Fibroblast of lung (primary cell): ENCODE data around the gene FAM117B.

Source experiments
- EZH2 ChIP-seq: IDR thresholded peaks from 2 replicates; pipeline ENCODE4 v1.5.1; 2012; ENCODE audit warnings: low read length, control low read depth, mild to moderate bottlenecking; ENCODE audit errors: missing control alignments
- TF ChIP-seq, protein P1 (sequence below), 2 donors: IDR thresholded peaks in 1 of 2; conservative IDR thresholded peaks in 1 of 2; 1 replicate in 1 of 2; 2 replicates in 1 of 2; pipeline ENCODE4 v1.5.1; 2011 to 2012; ENCODE audit warnings: low read length in 2 of 2, control low read depth in 1 of 2, inconsistent platforms in 1 of 2, low read depth in 1 of 2, mild to moderate bottlenecking in 1 of 2

GRCh38 chr2:202720226-202720625 is 85.5 kb downstream of the FAM117B start:
- TF ChIP-seq, protein P1, sequence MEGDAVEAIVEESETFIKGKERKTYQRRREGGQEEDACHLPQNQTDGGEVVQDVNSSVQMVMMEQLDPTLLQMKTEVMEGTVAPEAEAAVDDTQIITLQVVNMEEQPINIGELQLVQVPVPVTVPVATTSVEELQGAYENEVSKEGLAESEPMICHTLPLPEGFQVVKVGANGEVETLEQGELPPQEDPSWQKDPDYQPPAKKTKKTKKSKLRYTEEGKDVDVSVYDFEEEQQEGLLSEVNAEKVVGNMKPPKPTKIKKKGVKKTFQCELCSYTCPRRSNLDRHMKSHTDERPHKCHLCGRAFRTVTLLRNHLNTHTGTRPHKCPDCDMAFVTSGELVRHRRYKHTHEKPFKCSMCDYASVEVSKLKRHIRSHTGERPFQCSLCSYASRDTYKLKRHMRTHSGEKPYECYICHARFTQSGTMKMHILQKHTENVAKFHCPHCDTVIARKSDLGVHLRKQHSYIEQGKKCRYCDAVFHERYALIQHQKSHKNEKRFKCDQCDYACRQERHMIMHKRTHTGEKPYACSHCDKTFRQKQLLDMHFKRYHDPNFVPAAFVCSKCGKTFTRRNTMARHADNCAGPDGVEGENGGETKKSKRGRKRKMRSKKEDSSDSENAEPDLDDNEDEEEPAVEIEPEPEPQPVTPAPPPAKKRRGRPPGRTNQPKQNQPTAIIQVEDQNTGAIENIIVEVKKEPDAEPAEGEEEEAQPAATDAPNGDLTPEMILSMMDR (conservative IDR thresholded peaks at IDR 0.05 in 1 of 2, IDR thresholded peaks at IDR 0.05 in 1 of 2; ENCODE audit: low read depth in 1 of 2, low read length in 2 of 2), result no peak
- no peak for TF ChIP-seq EZH2
